Measurements from ENCODE around the gene MAN1A2. TPM values are rescaled to one million over a fixed set of nuclear protein-coding genes. Genes with fewer than 3 reads are reported as not detected.

Gene MAN1A2
- total RNA-seq, 4 donors from 2014 or later, result 28.9 to 46.2 (median 35.0) TPM

DNA sequence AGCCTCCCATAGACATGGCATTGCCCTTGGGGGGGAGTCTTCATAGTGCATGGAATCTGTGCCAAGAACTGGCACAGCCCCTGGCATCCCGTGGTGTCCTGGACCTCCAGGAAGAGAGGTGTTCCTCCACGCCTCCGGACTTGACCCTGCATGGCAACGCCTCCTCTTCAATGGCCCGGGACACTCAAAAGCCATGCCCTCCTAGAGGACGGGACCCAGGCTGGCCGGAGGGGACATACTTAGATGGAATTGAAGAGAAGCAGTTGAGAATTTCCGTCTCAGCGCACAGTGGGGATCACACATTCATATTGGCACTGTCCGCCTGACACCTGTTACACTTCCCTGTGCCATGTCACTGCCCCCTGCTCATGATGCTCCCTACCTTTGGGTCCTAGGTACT is 200.2 kb downstream of the MAN1A2 start:
- Histone ChIP-seq H3K4me1 (peaks cover 4% of the 10 kb centered on the region), H3K4me3 (no peak overlapping the region), H3K9me3 (no peaks in the 10 kb centered on the region), H3K27ac (no peak overlapping the region), H3K27me3 (no peaks in the 10 kb centered on the region), H3K36me3 (no peaks in the 10 kb centered on the region)
- 100% methylated on average over 8 of the region's 10 CpGs for WGBS
- TF ChIP-seq EP300 (IDR thresholded peaks at IDR 0.05) (no peak), POLR2AphosphoS5 (IDR thresholded peaks at IDR 0.05) (no peak), POLR2A (IDR thresholded peaks at IDR 0.05) (no peak)
- TF ChIP-seq, protein P1, sequence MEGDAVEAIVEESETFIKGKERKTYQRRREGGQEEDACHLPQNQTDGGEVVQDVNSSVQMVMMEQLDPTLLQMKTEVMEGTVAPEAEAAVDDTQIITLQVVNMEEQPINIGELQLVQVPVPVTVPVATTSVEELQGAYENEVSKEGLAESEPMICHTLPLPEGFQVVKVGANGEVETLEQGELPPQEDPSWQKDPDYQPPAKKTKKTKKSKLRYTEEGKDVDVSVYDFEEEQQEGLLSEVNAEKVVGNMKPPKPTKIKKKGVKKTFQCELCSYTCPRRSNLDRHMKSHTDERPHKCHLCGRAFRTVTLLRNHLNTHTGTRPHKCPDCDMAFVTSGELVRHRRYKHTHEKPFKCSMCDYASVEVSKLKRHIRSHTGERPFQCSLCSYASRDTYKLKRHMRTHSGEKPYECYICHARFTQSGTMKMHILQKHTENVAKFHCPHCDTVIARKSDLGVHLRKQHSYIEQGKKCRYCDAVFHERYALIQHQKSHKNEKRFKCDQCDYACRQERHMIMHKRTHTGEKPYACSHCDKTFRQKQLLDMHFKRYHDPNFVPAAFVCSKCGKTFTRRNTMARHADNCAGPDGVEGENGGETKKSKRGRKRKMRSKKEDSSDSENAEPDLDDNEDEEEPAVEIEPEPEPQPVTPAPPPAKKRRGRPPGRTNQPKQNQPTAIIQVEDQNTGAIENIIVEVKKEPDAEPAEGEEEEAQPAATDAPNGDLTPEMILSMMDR (IDR thresholded peaks at IDR 0.05), result no peak
- DNase-seq (ENCODE audit: low spot score in 2 of 2), result peak in 1 of 2 donors; percentile 64

DNA sequence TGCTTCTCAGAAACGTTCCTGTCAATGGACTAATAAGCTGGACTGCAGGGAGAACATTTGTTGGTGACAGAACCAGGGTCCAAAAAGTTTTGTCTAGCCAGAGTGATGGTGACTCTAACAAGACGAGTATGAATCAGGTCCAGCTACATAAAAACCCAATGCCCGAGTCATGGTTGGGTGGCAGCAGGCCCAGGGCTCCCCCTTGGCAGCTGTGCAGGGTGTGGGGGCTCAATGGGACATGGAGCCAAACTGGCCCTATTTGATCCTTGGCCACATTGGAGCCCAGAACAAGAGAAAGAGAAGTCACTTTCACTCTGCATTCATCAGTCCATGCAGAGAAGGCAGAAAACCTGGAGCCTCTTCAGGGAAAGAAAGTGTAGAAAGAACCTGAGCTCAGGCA is 200.7 kb downstream of the MAN1A2 start:
- H3K36me3 ChIP-seq, result no peaks in the 10 kb centered on the region
- TF ChIP-seq, protein P1 (IDR thresholded peaks at IDR 0.05), result no peak
- TF ChIP-seq POLR2A (IDR thresholded peaks at IDR 0.05), result no peak
- TF ChIP-seq POLR2AphosphoS5 (IDR thresholded peaks at IDR 0.05), result no peak
- TF ChIP-seq EP300 (IDR thresholded peaks at IDR 0.05), result no peak
- no peak overlapping the region for H3K4me3 ChIP-seq
- WGBS, result 83% methylated on average over 3 of the region's 3 CpGs
- no peak overlapping the region for H3K27ac ChIP-seq
- no peaks in the 10 kb centered on the region for H3K27me3 ChIP-seq
- no peak for DNase-seq (ENCODE audit: low spot score in 2 of 2)
- H3K4me1 ChIP-seq, result peaks cover 4% of the 10 kb centered on the region
- no peaks in the 10 kb centered on the region for H3K9me3 ChIP-seq

DNA sequence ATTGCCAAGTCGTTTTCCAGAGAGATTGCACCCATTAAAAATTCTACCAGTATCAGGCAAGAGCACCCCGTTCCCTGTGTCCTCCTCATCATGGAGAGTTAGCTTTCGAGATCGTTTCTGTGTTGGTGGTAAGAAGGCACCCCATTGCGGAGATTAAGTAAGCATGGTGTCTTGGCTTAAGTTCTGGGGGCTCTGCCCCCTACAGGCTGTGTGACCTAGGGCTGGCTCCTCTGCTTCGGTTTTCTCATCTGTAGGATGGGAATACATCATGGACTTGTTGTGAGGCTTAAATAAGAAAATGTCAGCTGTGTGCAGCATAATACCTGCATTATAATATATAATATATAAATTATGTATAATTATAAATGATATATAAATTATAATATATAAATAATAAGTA is 201.8 kb downstream of the MAN1A2 start:
- H3K9me3 ChIP-seq, result no peaks in the 10 kb centered on the region
- H3K27me3 ChIP-seq, result no peaks in the 10 kb centered on the region
- H3K4me1 ChIP-seq, result peaks cover 4% of the 10 kb centered on the region
- H3K36me3 ChIP-seq, result no peaks in the 10 kb centered on the region
- no peak overlapping the region for H3K27ac ChIP-seq
- no peak overlapping the region for H3K4me3 ChIP-seq
- no peak for DNase-seq (ENCODE audit: low spot score in 2 of 2)
- 89% methylated on average over 6 of the region's 6 CpGs for WGBS
- TF ChIP-seq EP300 (IDR thresholded peaks at IDR 0.05) (no peak), POLR2AphosphoS5 (IDR thresholded peaks at IDR 0.05) (no peak), POLR2A (IDR thresholded peaks at IDR 0.05) (no peak)

DNA sequence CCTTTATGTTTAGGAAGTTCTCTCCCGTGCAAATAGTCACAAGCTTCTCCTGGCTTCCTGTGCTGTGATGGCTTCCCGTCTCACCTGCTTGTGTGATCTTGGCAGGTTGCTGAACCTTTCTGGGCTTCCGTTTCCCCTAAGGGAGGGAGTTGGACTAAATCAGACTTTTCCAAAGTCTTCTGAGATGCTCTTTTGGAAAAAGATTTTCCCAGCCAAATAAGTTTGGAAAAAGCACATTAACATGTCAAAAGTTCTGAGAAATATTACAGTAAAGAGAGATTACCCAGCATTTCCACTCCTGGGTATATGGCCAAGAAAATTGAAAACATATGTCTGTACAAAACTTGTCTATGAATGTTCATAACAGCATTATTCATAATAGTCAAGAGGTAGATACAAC is 202.6 kb downstream of the MAN1A2 start:
- no peak for TF ChIP-seq EP300 (IDR thresholded peaks at IDR 0.05)
- no peak for TF ChIP-seq POLR2A (IDR thresholded peaks at IDR 0.05)
- TF ChIP-seq POLR2AphosphoS5 (IDR thresholded peaks at IDR 0.05), result no peak
- TF ChIP-seq, protein P1 (IDR thresholded peaks at IDR 0.05), result no peak
- no peak overlapping the region for H3K27ac ChIP-seq

DNA sequence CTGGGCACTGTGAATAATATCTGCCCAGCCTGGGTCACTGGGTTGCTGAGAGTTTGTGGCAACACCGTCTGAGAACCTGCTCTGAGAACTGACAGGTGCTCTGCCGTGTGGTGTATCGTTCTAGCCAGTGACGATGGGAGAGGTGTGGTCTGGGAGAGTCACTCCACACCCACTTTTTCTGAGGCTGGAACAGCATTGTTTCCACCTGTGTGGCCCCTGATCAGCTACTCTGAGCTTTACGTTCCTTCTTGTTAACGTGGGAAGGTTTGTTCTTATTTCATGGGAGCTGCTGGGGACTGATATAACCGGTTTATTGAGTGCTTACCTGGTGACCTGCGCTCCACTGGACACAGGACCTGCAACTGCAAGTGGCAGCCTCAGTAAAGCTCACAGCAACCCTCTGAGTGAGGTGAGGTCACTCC is 203.8 kb downstream of the MAN1A2 start:
- TF ChIP-seq, protein P1 (IDR thresholded peaks at IDR 0.05), result no peak
- TF ChIP-seq POLR2AphosphoS5 (IDR thresholded peaks at IDR 0.05), result no peak
- no peak overlapping the region for H3K4me3 ChIP-seq
- no peaks in the 10 kb centered on the region for H3K9me3 ChIP-seq
- WGBS, result 52% methylated on average over 8 of the region's 8 CpGs
- peaks cover 4% of the 10 kb centered on the region for H3K4me1 ChIP-seq
- no peaks in the 10 kb centered on the region for H3K27me3 ChIP-seq
- H3K36me3 ChIP-seq, result no peaks in the 10 kb centered on the region
- no peak overlapping the region for H3K27ac ChIP-seq
- peak in 1 of 2 donors; percentile 32 for DNase-seq (ENCODE audit: low spot score in 2 of 2)

More for the DNA sequence above, 202.6 kb downstream of the MAN1A2 start:
- no peaks in the 10 kb centered on the region for H3K9me3 ChIP-seq
- 25% methylated on average over 3 of the region's 3 CpGs for WGBS
- H3K36me3 ChIP-seq, result no peaks in the 10 kb centered on the region
- peak in 1 of 2 donors; percentile 11 for DNase-seq (ENCODE audit: low spot score in 2 of 2)
- H3K4me3 ChIP-seq, result no peak overlapping the region
- peaks cover 4% of the 10 kb centered on the region for H3K4me1 ChIP-seq
- no peaks in the 10 kb centered on the region for H3K27me3 ChIP-seq

DNA sequence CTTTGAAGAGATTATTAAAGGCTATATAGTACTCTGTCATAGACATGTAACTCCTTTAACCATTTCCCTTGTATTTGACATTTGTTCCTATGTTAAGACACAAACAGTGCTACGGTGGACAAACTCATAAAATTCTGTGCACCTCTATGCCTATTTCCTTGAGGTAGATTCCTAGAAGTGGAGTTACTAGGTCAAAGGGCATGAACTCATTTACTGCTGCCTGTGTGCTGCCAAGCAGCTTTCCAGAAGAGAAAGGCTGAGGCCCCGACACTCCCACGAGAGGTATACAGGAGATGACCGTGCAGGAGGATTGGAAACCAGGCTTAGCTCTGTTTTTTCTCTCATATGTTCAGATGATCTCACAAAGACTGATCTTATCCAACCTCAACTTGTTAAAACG is 204.2 kb downstream of the MAN1A2 start:
- TF ChIP-seq, protein P1 (IDR thresholded peaks at IDR 0.05), result no peak
- TF ChIP-seq POLR2AphosphoS5 (IDR thresholded peaks at IDR 0.05), result no peak
- no peak for TF ChIP-seq EP300 (IDR thresholded peaks at IDR 0.05)
- TF ChIP-seq POLR2A (IDR thresholded peaks at IDR 0.05), result no peak
- DNase-seq (ENCODE audit: low spot score in 2 of 2), result no peak
- Histone ChIP-seq H3K36me3 (no peaks in the 10 kb centered on the region), H3K4me3 (no peak overlapping the region), H3K27me3 (no peaks in the 10 kb centered on the region), H3K4me1 (peaks cover 4% of the 10 kb centered on the region), H3K27ac (no peak overlapping the region), H3K9me3 (no peaks in the 10 kb centered on the region)
- whole genome bisulfite sequencing, result 76% methylated on average over 5 of the region's 5 CpGs
